SK-N-SH (cell line): Measurements from ENCODE around the gene CDH4. TPM values are rescaled to one million over a fixed set of nuclear protein-coding genes. Genes with fewer than 3 reads are reported as not detected.

Experiments
- CTCF ChIA-PET: fragments of 300-600, 350-600 bp; formaldehyde crosslinking; extraction: SDS; loops from one replicate; lab custom pipeline; 2021; lab: Yijun Ruan, JAX
- POLR2A ChIA-PET: fragments of 350-600 bp; sonication (Branson Sonifier 250); formaldehyde crosslinking; extraction: SDS; loops from one replicate; lab custom pipeline; 2020; ENCODE audit warnings: antibody characterized with exemption, inconsistent platforms; lab: Yijun Ruan, JAX
- DNase-seq: peaks from one replicate; pipeline ENCODE4 v3.0.0; 2012
- H2AFZ ChIP-seq: fragments of 200-600 bp; sonication (generic); 2 replicates; pipeline ENCODE4 v1.8.1; 2016; ENCODE audit warnings: antibody characterized with exemption, mild to moderate bottlenecking, low read depth
- H3F3A ChIP-seq: fragments of 200-600 bp; sonication (generic); replicated peaks from 2 replicates; pipeline ENCODE3; 2016; ENCODE audit warnings: antibody characterized with exemption, mild to moderate bottlenecking; ENCODE audit not compliant: insufficient read depth
- H3K27ac ChIP-seq, 2 experiments: fragments of 200-500 bp in 1 of 2; fragments of 200-600 bp in 1 of 2; sonication (Bioruptor generic) in 1 of 2; sonication (generic), shearing (Covaris generic) in 1 of 2; 2 replicates each; pipeline versions ENCODE4 v1.5.1 to v1.6.1; 2014 to 2016; ENCODE audit warnings: low read depth in 2 of 2, inconsistent platforms in 1 of 2, low read length in 1 of 2, mild to moderate bottlenecking in 1 of 2, mixed read lengths in 1 of 2
- H3K27me3 ChIP-seq: fragments of 200-600 bp; sonication (generic), shearing (Covaris generic); 2 replicates; pipeline ENCODE4 v1.6.1; 2016; ENCODE audit warnings: mixed run types; ENCODE audit not compliant: insufficient read depth
- H3K36me3 ChIP-seq, 2 experiments: fragments of 200-500 bp in 1 of 2; fragments of 200-600 bp in 1 of 2; sonication (Bioruptor generic) in 1 of 2; sonication (generic) in 1 of 2; replicated peaks in 1 of 2; 2 replicates each; pipeline versions ENCODE3 to v1.5.1; 2014 to 2016; ENCODE audit warnings: low read length in 1 of 2, mild to moderate bottlenecking in 1 of 2; ENCODE audit not compliant: insufficient read depth in 2 of 2, control insufficient read depth in 1 of 2
- H3K4me1 ChIP-seq, 2 experiments: fragments of 200-500 bp in 1 of 2; fragments of 200-600 bp in 1 of 2; sonication (Bioruptor generic) in 1 of 2; sonication (generic), shearing (Covaris generic) in 1 of 2; 2 replicates each; pipeline versions ENCODE4 v1.5.1 to v1.6.1; 2014 to 2016; ENCODE audit warnings: low read depth in 1 of 2, low read length in 1 of 2, mixed run types in 1 of 2; ENCODE audit not compliant: insufficient read depth in 2 of 2, control insufficient read depth in 1 of 2
- H3K4me2 ChIP-seq: fragments of 200-600 bp; sonication (generic), shearing (Covaris generic); 2 replicates; pipeline ENCODE4 v1.6.1; 2017; ENCODE audit warnings: mixed run types
- H3K4me3 ChIP-seq, 2 experiments: fragments of 200-500 bp in 1 of 2; fragments of 200-600 bp in 1 of 2; sonication (Bioruptor generic) in 1 of 2; sonication (generic), shearing (Covaris generic) in 1 of 2; 2 replicates each; pipeline versions ENCODE4 v1.5.1 to v1.8.1; 2014 to 2016; ENCODE audit warnings: low read depth in 2 of 2, inconsistent platforms in 1 of 2, low read length in 1 of 2, mild to moderate bottlenecking in 1 of 2, mixed read lengths in 1 of 2, moderate library complexity in 1 of 2
- H3K79me2 ChIP-seq: fragments of 200-600 bp; sonication (generic); 2 replicates; pipeline ENCODE4 v1.8.1; 2017; ENCODE audit warnings: mild to moderate bottlenecking; ENCODE audit not compliant: insufficient read depth
- H3K9ac ChIP-seq: fragments of 200-600 bp; sonication (generic); 2 replicates; pipeline ENCODE4 v1.6.1; 2017; ENCODE audit warnings: mixed run types
- H3K9me2 ChIP-seq: fragments of 200-600 bp; sonication (generic); 2 replicates; pipeline ENCODE4 v1.6.1; 2017; ENCODE audit warnings: mixed run types
- H3K9me3 ChIP-seq: fragments of 200-600 bp; sonication (generic); 2 replicates; pipeline ENCODE4 v1.6.1; 2017; ENCODE audit warnings: mixed run types, mild to moderate bottlenecking, moderate library complexity
- H4K20me1 ChIP-seq: fragments of 200-600 bp; sonication (generic); 2 replicates; pipeline ENCODE4 v1.6.1; 2017; ENCODE audit warnings: mild to moderate bottlenecking, mixed run types; ENCODE audit not compliant: insufficient read depth
- ELF1 ChIP-seq: IDR thresholded peaks from 2 replicates; pipeline ENCODE4 v1.4.0; 2012
- FOSL2 ChIP-seq: IDR thresholded peaks from 2 replicates; pipeline ENCODE4 v1.4.0; 2012; ENCODE audit warnings: low read depth, mild to moderate bottlenecking, moderate library complexity, borderline replicate concordance
- FOXJ3 ChIP-seq: sonication (generic); formaldehyde crosslinking; IDR thresholded peaks from 2 replicates; pipeline ENCODE4 v1.5.1; 2020; ENCODE audit warnings: mild to moderate bottlenecking, missing genetic modification reagents
- GATA2 ChIP-seq: sonication (generic); formaldehyde crosslinking; IDR thresholded peaks from 2 replicates; pipeline ENCODE4 v1.5.0; 2020; ENCODE audit warnings: mild to moderate bottlenecking, missing genetic modification reagents
- IRF3 ChIP-seq: fragments of 150-350 bp; IDR thresholded peaks from 2 replicates; pipeline ENCODE4 v1.6.1; 2016; ENCODE audit warnings: mild to moderate bottlenecking, low read depth, low read length
- MAX ChIP-seq: IDR thresholded peaks from 2 replicates; pipeline ENCODE4 v1.4.0; 2012; ENCODE audit warnings: low read depth
- MEF2A ChIP-seq: IDR thresholded peaks from 2 replicates; pipeline ENCODE4 v1.4.0; 2012; ENCODE audit warnings: low read depth, borderline replicate concordance
- NFIC ChIP-seq: IDR thresholded peaks from 2 replicates; pipeline ENCODE4 v1.4.0; 2012; ENCODE audit warnings: borderline replicate concordance
- REST ChIP-seq: IDR thresholded peaks from 2 replicates; pipeline ENCODE4 v1.6.1; 2012; ENCODE audit warnings: mild to moderate bottlenecking, low read depth, low read length, moderate library complexity
- RFX5 ChIP-seq: IDR thresholded peaks from 2 replicates; pipeline ENCODE4 v1.6.1; 2012; ENCODE audit warnings: mild to moderate bottlenecking, improper control_type of control experiment, low read length
- TEAD4 ChIP-seq: IDR thresholded peaks from 2 replicates; pipeline ENCODE4 v1.4.0; 2012; ENCODE audit warnings: mild to moderate bottlenecking, borderline replicate concordance; ENCODE audit not compliant: insufficient read depth
- YY1 ChIP-seq: IDR thresholded peaks from 2 replicates; pipeline ENCODE4 v1.4.0; 2012; ENCODE audit warnings: low read depth, mild to moderate bottlenecking
- ZBTB33 ChIP-seq: IDR thresholded peaks from 2 replicates; pipeline ENCODE4 v1.4.0; 2012; ENCODE audit warnings: low read depth, borderline replicate concordance
- WGBS: methylation state at CpG from one replicate; pipeline ENCODE4 v1.1.6; 2017; ENCODE audit warnings: low lambda C conversion rate; 5-methylcytosine and 5-hydroxymethylcytosine counted together
- polyA plus RNA-seq, 3 experiments: library from polyadenylated mRNA; depleted of rRNA; stranded (reverse); fragments of >200 nt; gene quantifications; 2 replicates each; pipeline ENCODE4 v1.2.3, GENCODE V29; 2012
- TF ChIP-seq, protein P1 (sequence below): fragments of 150-350 bp; IDR thresholded peaks from 2 replicates; pipeline ENCODE4 v1.6.1; 2017; ENCODE audit warnings: antibody characterized with exemption, low read length, low read depth, borderline replicate concordance

The CDH4 gene
- polyA plus RNA-seq, 1 of the 3 experiments (the other 2 are of a cell fraction): not detected

DNA sequence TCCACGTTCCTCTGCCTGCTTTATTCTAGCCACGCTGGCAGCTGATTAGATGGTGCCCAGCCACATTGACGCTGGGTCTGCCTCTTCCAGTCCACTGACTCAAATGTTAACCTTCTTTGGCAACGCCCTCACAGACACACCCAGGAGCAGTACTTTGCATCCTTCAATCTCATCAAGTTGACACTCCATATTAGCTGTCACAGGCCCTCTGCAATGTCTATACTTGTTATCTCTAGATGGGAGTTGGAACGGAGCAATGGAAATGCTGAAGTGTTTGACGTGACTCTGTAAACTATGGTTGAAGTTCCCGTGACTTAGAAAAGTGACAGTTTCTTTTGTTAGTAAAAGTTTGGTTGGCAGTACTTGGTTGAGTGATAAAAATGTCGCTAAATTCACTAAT is 291.0 kb downstream of the CDH4 start:
- no peak for TF ChIP-seq ZBTB33
- no peak for TF ChIP-seq GATA2 (CRISPR knock-in tag)
- Histone ChIP-seq H3K4me2 (no peak overlapping the region), H3K4me3 (no peak overlapping the region), H3K9me2 (no peaks in the 10 kb centered on the region), H4K20me1 (no peaks in the 10 kb centered on the region), H3K36me3 (no peaks in the 10 kb centered on the region), H3K4me1 (no peaks in the 10 kb centered on the region), H3F3A (no peaks in the 10 kb centered on the region), H3K79me2 (no peaks in the 10 kb centered on the region), H3K9ac (no peak overlapping the region), H3K9me3 (no peaks in the 10 kb centered on the region), H3K27me3 (no peaks in the 10 kb centered on the region), H2AFZ (no peak overlapping the region), H3K27ac (no peak overlapping the region)
- DNase-seq: no peak
- CTCF ChIA-PET: no interaction called here
- POLR2A ChIA-PET: no interaction called here
- WGBS: 45% methylated on average over 8 of the region's 8 CpGs

GRCh38 chr20:61543931-61544745 is 292.1 kb downstream of the CDH4 start:
- Histone ChIP-seq H3K9me2 (no peaks in the 10 kb centered on the region), H3K4me2 (no peak overlapping the region), H3K4me1 (no peaks in the 10 kb centered on the region), H3K4me3 (no peak overlapping the region), H3K9ac (no peak overlapping the region), H3K27me3 (no peaks in the 10 kb centered on the region), H3K79me2 (no peaks in the 10 kb centered on the region), H2AFZ (no peak overlapping the region), H3K36me3 (no peaks in the 10 kb centered on the region), H3K27ac (no peak overlapping the region), H4K20me1 (no peaks in the 10 kb centered on the region), H3K9me3 (no peaks in the 10 kb centered on the region), H3F3A (no peaks in the 10 kb centered on the region)
- ChIA-PET CTCF (no interaction called here), POLR2A (no interaction called here)
- DNase-seq: no peak
- WGBS: 55% methylated on average over 31 of the region's 34 CpGs
- no peak for TF ChIP-seq TEAD4
- no peak for TF ChIP-seq REST
- no peak for TF ChIP-seq MAX
- TF ChIP-seq YY1: no peak
- no peak for TF ChIP-seq RFX5
- no peak for TF ChIP-seq MEF2A
- no peak for TF ChIP-seq FOSL2
- TF ChIP-seq IRF3: no peak
- TF ChIP-seq GATA2 (CRISPR knock-in tag): no peak
- TF ChIP-seq ELF1: no peak
- TF ChIP-seq NFIC: no peak
- TF ChIP-seq ZBTB33: no peak
- TF ChIP-seq FOXJ3 (CRISPR knock-in tag): no peak
- TF ChIP-seq, protein P1, sequence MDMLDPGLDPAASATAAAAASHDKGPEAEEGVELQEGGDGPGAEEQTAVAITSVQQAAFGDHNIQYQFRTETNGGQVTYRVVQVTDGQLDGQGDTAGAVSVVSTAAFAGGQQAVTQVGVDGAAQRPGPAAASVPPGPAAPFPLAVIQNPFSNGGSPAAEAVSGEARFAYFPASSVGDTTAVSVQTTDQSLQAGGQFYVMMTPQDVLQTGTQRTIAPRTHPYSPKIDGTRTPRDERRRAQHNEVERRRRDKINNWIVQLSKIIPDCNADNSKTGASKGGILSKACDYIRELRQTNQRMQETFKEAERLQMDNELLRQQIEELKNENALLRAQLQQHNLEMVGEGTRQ: no peak
